ENCODE measurements around the gene ACOX2.
A peak's percentile ranks its signal among the peaks of the same experiment; 100 is the strongest.

GRCh38 chr3:58529516-58530353, 7.3 kb downstream of the ACOX2 start:
- TF ChIP-seq, protein P1, sequence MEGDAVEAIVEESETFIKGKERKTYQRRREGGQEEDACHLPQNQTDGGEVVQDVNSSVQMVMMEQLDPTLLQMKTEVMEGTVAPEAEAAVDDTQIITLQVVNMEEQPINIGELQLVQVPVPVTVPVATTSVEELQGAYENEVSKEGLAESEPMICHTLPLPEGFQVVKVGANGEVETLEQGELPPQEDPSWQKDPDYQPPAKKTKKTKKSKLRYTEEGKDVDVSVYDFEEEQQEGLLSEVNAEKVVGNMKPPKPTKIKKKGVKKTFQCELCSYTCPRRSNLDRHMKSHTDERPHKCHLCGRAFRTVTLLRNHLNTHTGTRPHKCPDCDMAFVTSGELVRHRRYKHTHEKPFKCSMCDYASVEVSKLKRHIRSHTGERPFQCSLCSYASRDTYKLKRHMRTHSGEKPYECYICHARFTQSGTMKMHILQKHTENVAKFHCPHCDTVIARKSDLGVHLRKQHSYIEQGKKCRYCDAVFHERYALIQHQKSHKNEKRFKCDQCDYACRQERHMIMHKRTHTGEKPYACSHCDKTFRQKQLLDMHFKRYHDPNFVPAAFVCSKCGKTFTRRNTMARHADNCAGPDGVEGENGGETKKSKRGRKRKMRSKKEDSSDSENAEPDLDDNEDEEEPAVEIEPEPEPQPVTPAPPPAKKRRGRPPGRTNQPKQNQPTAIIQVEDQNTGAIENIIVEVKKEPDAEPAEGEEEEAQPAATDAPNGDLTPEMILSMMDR (conservative IDR thresholded peaks at IDR 0.05; ENCODE audit: low read depth, low read length) = peak; percentile 40
- TF ChIP-seq EZH2 (IDR thresholded peaks at IDR 0.05; ENCODE audit: borderline replicate concordance, low read depth, low read length, poor library complexity, severe bottlenecking) = no peak

Measured in A673 (cell line).